Activated naive CD4-positive, alpha-beta T cell treated with anti-CD3 and anti-CD28 coated beads, Interleukin-2, amount 50 U/mL, for 16 hours (primary cell): Measurements from ENCODE around the gene SMU1.

ENCODE experiments used
- DNase-seq: peaks from one replicate; pipeline ENCODE4 v3.0.0-alpha.2; 2020

SMU1 gene

GRCh38 chr9:33044162-33044673, 32.3 kb downstream of the SMU1 start:
- peak; percentile 43 for DNase-seq

GRCh38 chr9:33043671-33044070, 32.8 kb downstream of the SMU1 start:
- DNase-seq = no peak

GRCh38 chr9:33042473-33042872, 34.0 kb downstream of the SMU1 start:
- DNase-seq = no peak

GRCh38 chr9:33041432-33042188, 34.9 kb downstream of the SMU1 start:
- no peak for DNase-seq

GRCh38 chr9:33040792-33041431, 35.6 kb downstream of the SMU1 start:
- DNase-seq = no peak

GRCh38 chr9:33032865-33033264, 43.6 kb downstream of the SMU1 start:
- DNase-seq = no peak

GRCh38 chr9:33032292-33032691, 44.2 kb downstream of the SMU1 start:
- no peak for DNase-seq

- DNase-seq = no peak
Measured at GRCh38 chr9:33030285-33030684, 46.2 kb downstream of the SMU1 start.

- no peak for DNase-seq
Measured at GRCh38 chr9:33029231-33029786, 47.2 kb downstream of the SMU1 start.

GRCh38 chr9:33025572-33026342, 50.7 kb downstream of the SMU1 start:
- DNase-seq = peak; percentile 84

GRCh38 chr9:33024966-33025571, 51.4 kb downstream of the SMU1 start, which contains the start of gene DNAJA1:
TSS of gene DNAJA1 (plus strand) at chr9:33025273. CDS start at chr9:33026485, 1,212 bp downstream.
- peak; percentile 96 for DNase-seq

GRCh38 chr9:33024126-33024965, 52.1 kb downstream of the SMU1 start:
- no peak for DNase-seq

GRCh38 chr9:33023661-33024060, 52.8 kb downstream of the SMU1 start:
- no peak for DNase-seq

GRCh38 chr9:33022755-33023154, 53.7 kb downstream of the SMU1 start:
- no peak for DNase-seq

- no peak for DNase-seq
Measured at GRCh38 chr9:33022303-33022702, 54.2 kb downstream of the SMU1 start.

GRCh38 chr9:33019797-33020196, 56.7 kb downstream of the SMU1 start:
- DNase-seq = no peak

- DNase-seq = no peak
Measured at GRCh38 chr9:33017283-33018041, 59.0 kb downstream of the SMU1 start.

- no peak for DNase-seq
Measured at GRCh38 chr9:33014665-33015014, 61.8 kb downstream of the SMU1 start.

- DNase-seq = no peak
Measured at GRCh38 chr9:33013962-33014664, 62.4 kb downstream of the SMU1 start.

- no peak for DNase-seq
Measured at GRCh38 chr9:33012328-33013069, 64.0 kb downstream of the SMU1 start.
